Stimulated activated CD4-positive, alpha-beta T cell treated with anti-CD3 and anti-CD28 coated beads, Interleukin-15, amount 100 ng/mL, for 1 hour (primary cell): ENCODE measurements around the gene PNCK.

ENCODE experiments used
- DNase-seq, 2 donors: peaks; one replicate each; pipeline ENCODE4 v3.0.0-alpha.2; 2020; ENCODE audit warnings: low read depth in 1 of 2, low spot score in 1 of 2

The PNCK gene

GRCh38 chrX:153642051-153642654 is 31.5 kb downstream of the PNCK start:
- DNase-seq = no peak

GRCh38 chrX:153641627-153642026 is 32.0 kb downstream of the PNCK start:
- no peak for DNase-seq

GRCh38 chrX:153640736-153641575 is 32.7 kb downstream of the PNCK start:
- DNase-seq = no peak

- no peak for DNase-seq
Observed at GRCh38 chrX:153640045-153640686, 33.4 kb downstream of the PNCK start.

- DNase-seq = no peak
Observed at GRCh38 chrX:153639177-153640044, 34.2 kb downstream of the PNCK start.

GRCh38 chrX:153638436-153639176 is 35.0 kb downstream of the PNCK start:
- no peak for DNase-seq

GRCh38 chrX:153638041-153638371 is 35.6 kb downstream of the PNCK start:
- no peak for DNase-seq

- DNase-seq = no peak
Observed at GRCh38 chrX:153637121-153638040, 36.2 kb downstream of the PNCK start.

GRCh38 chrX:153636716-153637115 is 36.9 kb downstream of the PNCK start:
- DNase-seq = no peak

GRCh38 chrX:153635788-153636668 is 37.6 kb downstream of the PNCK start:
- no peak for DNase-seq

- DNase-seq = no peak
Observed at GRCh38 chrX:153635388-153635787, 38.2 kb downstream of the PNCK start.

- DNase-seq = no peak
Observed at GRCh38 chrX:153634832-153635231, 38.8 kb downstream of the PNCK start.

GRCh38 chrX:153634236-153634635 is 39.4 kb downstream of the PNCK start:
- DNase-seq = no peak

GRCh38 chrX:153633607-153634180 is 39.9 kb downstream of the PNCK start:
- no peak for DNase-seq

GRCh38 chrX:153633048-153633447 is 40.6 kb downstream of the PNCK start:
- DNase-seq = no peak

- DNase-seq = no peak
Observed at GRCh38 chrX:153632595-153632946, 41.0 kb downstream of the PNCK start.

GRCh38 chrX:153631907-153632594 is 41.6 kb downstream of the PNCK start:
- no peak for DNase-seq

- no peak for DNase-seq
Observed at GRCh38 chrX:153631346-153631745, 42.3 kb downstream of the PNCK start.
